Measurements from ENCODE around the gene MAST4. TPM values are rescaled to one million over a fixed set of nuclear protein-coding genes. Genes with fewer than 3 reads are reported as not detected.

The MAST4 gene
- total and polyA plus RNA-seq, 2 of the 13 experiments (the other 11 are each of a cell fraction or from before 2014, with no cell fraction given), result 3.4 to 3.7 TPM

DNA sequence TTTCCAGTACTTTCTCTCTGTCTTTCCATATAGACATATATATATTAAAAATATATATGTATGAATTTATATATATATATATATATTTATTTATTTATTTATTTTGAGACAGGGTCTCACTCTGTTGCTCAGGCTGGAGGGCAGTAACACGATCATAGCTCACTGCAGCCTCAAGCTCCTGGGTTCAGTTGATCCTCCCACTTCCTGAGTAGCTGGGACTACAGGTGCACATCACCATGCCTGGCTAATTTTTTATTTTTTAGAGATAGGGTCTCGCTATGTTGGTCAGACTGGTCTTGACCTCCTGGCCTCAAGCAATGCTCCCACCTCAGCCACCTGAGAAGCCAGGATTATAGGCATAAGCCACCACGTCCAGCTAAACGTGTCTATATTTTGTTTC, 390.3 kb downstream of the MAST4 start (continued):
- TF ChIP-seq CBFB (CRISPR knock-in tag; IDR thresholded peaks at IDR 0.05) (no peak), GFI1 (CRISPR knock-in tag; IDR thresholded peaks at IDR 0.05; ENCODE audit: borderline replicate concordance) (no peak), SRSF1 (optimal IDR thresholded peaks at IDR 0.05; ENCODE audit: low read depth, low read length) (no peak)
- TF ChIP-seq, protein P1, sequence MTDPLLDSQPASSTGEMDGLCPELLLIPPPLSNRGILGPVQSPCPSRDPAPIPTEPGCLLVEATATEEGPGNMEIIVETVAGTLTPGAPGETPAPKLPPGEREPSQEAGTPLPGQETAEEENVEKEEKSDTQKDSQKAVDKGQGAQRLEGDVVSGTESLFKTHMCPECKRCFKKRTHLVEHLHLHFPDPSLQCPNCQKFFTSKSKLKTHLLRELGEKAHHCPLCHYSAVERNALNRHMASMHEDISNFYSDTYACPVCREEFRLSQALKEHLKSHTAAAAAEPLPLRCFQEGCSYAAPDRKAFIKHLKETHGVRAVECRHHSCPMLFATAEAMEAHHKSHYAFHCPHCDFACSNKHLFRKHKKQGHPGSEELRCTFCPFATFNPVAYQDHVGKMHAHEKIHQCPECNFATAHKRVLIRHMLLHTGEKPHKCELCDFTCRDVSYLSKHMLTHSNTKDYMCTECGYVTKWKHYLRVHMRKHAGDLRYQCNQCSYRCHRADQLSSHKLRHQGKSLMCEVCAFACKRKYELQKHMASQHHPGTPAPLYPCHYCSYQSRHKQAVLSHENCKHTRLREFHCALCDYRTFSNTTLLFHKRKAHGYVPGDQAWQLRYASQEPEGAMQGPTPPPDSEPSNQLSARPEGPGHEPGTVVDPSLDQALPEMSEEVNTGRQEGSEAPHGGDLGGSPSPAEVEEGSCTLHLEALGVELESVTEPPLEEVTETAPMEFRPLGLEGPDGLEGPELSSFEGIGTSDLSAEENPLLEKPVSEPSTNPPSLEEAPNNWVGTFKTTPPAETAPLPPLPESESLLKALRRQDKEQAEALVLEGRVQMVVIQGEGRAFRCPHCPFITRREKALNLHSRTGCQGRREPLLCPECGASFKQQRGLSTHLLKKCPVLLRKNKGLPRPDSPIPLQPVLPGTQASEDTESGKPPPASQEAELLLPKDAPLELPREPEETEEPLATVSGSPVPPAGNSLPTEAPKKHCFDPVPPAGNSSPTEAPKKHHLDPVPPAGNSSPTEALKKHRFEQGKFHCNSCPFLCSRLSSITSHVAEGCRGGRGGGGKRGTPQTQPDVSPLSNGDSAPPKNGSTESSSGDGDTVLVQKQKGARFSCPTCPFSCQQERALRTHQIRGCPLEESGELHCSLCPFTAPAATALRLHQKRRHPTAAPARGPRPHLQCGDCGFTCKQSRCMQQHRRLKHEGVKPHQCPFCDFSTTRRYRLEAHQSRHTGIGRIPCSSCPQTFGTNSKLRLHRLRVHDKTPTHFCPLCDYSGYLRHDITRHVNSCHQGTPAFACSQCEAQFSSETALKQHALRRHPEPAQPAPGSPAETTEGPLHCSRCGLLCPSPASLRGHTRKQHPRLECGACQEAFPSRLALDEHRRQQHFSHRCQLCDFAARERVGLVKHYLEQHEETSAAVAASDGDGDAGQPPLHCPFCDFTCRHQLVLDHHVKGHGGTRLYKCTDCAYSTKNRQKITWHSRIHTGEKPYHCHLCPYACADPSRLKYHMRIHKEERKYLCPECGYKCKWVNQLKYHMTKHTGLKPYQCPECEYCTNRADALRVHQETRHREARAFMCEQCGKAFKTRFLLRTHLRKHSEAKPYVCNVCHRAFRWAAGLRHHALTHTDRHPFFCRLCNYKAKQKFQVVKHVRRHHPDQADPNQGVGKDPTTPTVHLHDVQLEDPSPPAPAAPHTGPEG (CRISPR knock-in tag; IDR thresholded peaks at IDR 0.05), result no peak
- TF ChIP-seq, protein P2, sequence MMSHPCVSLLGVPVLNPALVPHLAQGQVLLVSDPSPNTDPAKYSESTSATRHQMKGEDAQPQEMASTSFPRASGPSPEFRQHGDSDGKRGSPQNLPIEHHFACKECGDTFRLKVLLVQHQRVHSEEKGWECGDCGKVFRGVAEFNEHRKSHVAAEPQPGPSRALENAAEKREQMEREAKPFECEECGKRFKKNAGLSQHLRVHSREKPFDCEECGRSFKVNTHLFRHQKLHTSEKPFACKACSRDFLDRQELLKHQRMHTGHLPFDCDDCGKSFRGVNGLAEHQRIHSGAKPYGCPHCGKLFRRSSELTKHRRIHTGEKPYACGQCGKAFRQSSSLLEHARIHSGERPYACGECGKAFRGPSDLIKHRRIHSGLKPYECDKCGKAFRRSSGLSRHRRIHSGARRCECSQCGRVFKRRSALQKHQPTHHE (CRISPR knock-in tag; IDR thresholded peaks at IDR 0.05; ENCODE audit: borderline replicate concordance), result no peak

Data from HepG2 (cell line).